HG02943 (cell line): ENCODE results near the gene NID1.
"Not testable (repeated sequence)": the region's sequence is repeated elsewhere in the genome, so short reads cannot be mapped to it uniquely, and the experiment has no call there.

ENCODE experiments used
- ATAC-seq: cut with Tn5 transposase; IDR thresholded peaks from one replicate; pipeline ENCODE4 v1.9.1; 2021; ENCODE audit warnings: mild to moderate bottlenecking, low read depth, moderate library complexity; ENCODE audit not compliant: unreplicated experiment

Gene NID1

GRCh38 chr1:236095705-236096520 is 31.0 kb upstream of the NID1 start:
- ATAC-seq, result no peak

GRCh38 chr1:236092899-236093298 is 28.0 kb upstream of the NID1 start:
- ATAC-seq, result no peak

- ATAC-seq, result no peak
Measured at GRCh38 chr1:236091933-236092318, 27.0 kb upstream of the NID1 start.

- no peak for ATAC-seq
Measured at GRCh38 chr1:236090741-236091147, 25.9 kb upstream of the NID1 start.

GRCh38 chr1:236089046-236089773 is 24.3 kb upstream of the NID1 start:
- ATAC-seq, result no peak

- ATAC-seq, result no peak
Measured at GRCh38 chr1:236086537-236086936, 21.6 kb upstream of the NID1 start.

GRCh38 chr1:236085545-236086159 is 20.8 kb upstream of the NID1 start:
- no peak for ATAC-seq

- ATAC-seq, result no peak
Measured at GRCh38 chr1:236084386-236084730, 19.5 kb upstream of the NID1 start.

- ATAC-seq, result no peak
Measured at GRCh38 chr1:236083650-236084385, 18.9 kb upstream of the NID1 start.

GRCh38 chr1:236082526-236082925 is 17.6 kb upstream of the NID1 start:
- no peak for ATAC-seq

GRCh38 chr1:236081546-236082227 is 16.8 kb upstream of the NID1 start:
- no peak for ATAC-seq

- ATAC-seq, result no peak
Measured at GRCh38 chr1:236079703-236080102, 14.8 kb upstream of the NID1 start.

GRCh38 chr1:236078993-236079392 is 14.1 kb upstream of the NID1 start:
- no peak for ATAC-seq

- ATAC-seq, result not testable (repeated sequence)
Measured at GRCh38 chr1:236078077-236078476, 13.2 kb upstream of the NID1 start.

GRCh38 chr1:236075848-236076247 is 11.0 kb upstream of the NID1 start:
- no peak for ATAC-seq

- no peak for ATAC-seq
Measured at GRCh38 chr1:236073307-236073897, 8.5 kb upstream of the NID1 start.

GRCh38 chr1:236072001-236072400 is 7.1 kb upstream of the NID1 start:
- ATAC-seq, result no peak

- no peak for ATAC-seq
Measured at GRCh38 chr1:236070753-236071152, 5.9 kb upstream of the NID1 start.

- ATAC-seq, result no peak
Measured at GRCh38 chr1:236069796-236070195, 4.9 kb upstream of the NID1 start.

- ATAC-seq, result no peak
Measured at GRCh38 chr1:236067854-236068454, 3.1 kb upstream of the NID1 start.
